D721Med (cell line): ENCODE results near the gene KNDC1.
"Not testable (repeated sequence)": the region's sequence is repeated elsewhere in the genome, so short reads cannot be mapped to it uniquely, and the experiment has no call there.

Source experiments
- DNase-seq: peaks from one replicate; pipeline ENCODE4 v3.0.0; 2011; ENCODE audit warnings: low spot score; ENCODE audit not compliant: insufficient read length
- FAIRE-seq: peaks from 2 replicates; lab custom pipeline; 2011; peaks lifted over from hg19 to GRCh38; lab: Jason Lieb, UNC
- TF ChIP-seq, protein P1 (sequence below): IDR thresholded peaks from 2 replicates; pipeline ENCODE4 v1.5.1; 2012; ENCODE audit warnings: mild to moderate bottlenecking, control low read depth; ENCODE audit not compliant: insufficient read depth; ENCODE audit errors: missing control alignments

Gene KNDC1

DNA sequence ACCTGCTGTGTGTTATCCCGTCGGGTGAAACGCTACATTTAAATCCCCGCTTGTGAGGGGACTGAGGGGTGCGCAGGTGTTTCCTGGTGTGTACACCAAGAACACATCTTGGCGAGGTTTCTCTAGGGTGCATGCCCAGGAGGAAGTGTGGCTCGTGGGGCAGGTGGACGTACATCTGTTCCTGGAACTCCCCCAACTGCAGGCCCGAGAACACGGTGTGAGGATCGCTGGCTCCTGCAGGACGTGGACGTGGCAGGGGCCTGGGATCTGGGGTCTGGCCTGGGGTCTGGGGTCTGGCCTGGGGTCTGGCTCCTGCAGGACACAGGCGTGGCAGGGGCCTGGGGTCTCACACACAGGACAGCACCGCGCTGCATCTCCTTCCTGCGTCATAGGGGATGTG lies 10.1 kb downstream of the KNDC1 start:
- FAIRE-seq (no peak), DNase-seq (no peak)
- TF ChIP-seq, protein P1, sequence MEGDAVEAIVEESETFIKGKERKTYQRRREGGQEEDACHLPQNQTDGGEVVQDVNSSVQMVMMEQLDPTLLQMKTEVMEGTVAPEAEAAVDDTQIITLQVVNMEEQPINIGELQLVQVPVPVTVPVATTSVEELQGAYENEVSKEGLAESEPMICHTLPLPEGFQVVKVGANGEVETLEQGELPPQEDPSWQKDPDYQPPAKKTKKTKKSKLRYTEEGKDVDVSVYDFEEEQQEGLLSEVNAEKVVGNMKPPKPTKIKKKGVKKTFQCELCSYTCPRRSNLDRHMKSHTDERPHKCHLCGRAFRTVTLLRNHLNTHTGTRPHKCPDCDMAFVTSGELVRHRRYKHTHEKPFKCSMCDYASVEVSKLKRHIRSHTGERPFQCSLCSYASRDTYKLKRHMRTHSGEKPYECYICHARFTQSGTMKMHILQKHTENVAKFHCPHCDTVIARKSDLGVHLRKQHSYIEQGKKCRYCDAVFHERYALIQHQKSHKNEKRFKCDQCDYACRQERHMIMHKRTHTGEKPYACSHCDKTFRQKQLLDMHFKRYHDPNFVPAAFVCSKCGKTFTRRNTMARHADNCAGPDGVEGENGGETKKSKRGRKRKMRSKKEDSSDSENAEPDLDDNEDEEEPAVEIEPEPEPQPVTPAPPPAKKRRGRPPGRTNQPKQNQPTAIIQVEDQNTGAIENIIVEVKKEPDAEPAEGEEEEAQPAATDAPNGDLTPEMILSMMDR = no peak

DNA sequence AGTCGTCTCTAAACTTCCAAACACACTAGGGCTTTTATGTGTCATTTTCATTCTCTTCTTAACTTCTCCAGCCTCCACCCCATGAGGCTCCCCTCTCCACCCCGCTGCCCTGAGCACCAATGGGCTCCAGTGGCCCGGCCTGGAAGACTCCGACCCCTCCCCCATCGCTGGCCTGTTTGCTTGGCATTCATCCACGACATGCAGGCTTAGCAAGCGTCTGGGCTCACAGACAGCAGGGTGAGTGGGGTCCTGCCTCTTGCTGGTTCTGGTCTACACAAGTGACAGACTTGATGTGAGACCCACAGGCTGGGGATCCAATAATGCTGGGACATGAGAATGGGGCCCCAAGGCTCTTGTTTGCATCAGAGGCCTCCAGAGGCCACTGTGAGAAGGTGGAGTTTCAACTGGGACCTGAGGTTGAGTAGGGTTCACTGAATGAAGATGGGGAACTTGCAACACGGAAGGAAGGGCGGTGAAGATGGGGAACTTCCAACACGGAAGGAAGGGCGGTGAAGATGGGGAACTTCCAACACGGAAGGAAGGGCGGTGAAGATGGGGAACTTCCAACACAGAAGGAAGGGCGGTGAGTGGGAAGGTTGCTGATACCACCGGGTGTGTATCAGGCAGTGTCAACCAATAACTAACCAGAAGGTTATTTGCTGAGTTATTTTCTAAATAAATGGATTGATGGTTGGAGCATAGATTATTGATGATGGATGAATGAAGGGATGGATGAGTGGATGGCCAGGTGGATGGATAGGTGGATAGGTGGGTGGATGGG lies 14.0 kb downstream of the KNDC1 start:
- no peak for DNase-seq

DNA sequence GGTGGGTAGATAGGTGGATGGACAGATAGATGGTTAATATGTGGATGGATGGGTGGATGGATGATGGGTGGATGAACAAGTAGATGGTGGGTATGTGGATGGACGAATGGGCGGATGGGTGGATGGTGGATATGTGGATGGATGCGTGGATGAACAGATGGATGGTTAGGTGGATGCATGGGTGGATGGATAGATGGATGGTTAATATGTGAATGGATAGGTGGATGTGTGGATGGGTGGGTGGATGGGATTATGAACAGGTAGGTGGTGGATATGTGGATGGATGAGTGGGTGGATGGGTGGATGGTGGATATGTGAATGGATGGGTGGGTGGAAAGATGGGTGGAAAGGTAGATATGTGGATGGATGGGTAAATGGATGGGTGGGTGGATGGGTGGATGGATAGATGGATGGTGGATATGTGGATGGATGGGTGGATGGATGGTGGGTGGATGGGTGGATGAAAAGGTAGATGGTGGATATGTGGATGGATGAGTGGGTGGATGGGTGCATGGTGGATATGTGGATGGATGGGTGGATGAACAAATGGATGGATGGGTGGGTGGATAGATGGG lies 14.8 kb downstream of the KNDC1 start:
- TF ChIP-seq, protein P1 = no peak
- no peak for FAIRE-seq

More for the DNA sequence above, 14.0 kb downstream of the KNDC1 start:
- FAIRE-seq = no peak
- TF ChIP-seq, protein P1 = no peak

DNA sequence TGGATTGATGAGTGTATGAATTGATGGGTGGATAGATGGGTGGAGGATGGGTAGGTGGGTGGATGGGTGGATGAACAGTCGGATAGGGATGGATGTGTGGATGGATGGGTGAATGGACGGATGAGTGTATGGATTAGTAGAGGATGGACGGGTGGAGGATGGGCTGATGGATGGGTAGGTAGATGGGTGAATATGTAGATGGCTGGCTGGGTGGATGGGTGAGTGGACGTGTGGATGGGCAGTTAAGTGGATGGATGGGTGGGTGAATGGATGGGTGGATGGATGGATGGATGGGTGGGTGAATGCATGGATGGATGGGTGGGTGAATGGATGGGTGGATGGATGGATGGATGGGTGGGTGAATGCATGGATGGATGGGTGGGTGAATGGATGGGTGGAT lies 15.6 kb downstream of the KNDC1 start:
- DNase-seq, FAIRE-seq: not testable (repeated sequence)

More for the DNA sequence above, 14.8 kb downstream of the KNDC1 start:
- DNase-seq = no peak

DNA sequence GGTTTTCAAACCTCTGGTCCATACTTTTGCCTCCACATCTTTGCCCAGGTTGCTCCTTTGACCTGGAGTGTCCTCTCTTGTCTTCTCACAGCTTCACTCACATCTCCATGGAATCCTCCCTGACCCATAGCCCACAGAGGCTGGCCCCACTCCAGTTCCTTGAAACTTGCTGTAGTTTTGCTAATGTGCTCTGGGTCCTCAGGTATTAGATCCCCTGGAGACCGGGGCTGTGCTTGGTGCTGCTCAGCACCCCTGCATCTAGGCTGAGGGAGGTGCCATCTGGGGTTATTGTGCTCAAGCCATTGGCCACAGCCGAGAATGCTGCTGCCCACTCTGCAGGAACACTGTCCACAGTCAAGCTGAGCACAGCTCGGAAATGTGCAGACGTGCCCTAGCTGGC lies 16.5 kb downstream of the KNDC1 start:
- no peak for DNase-seq
- FAIRE-seq = no peak
- TF ChIP-seq, protein P1 = no peak

DNA sequence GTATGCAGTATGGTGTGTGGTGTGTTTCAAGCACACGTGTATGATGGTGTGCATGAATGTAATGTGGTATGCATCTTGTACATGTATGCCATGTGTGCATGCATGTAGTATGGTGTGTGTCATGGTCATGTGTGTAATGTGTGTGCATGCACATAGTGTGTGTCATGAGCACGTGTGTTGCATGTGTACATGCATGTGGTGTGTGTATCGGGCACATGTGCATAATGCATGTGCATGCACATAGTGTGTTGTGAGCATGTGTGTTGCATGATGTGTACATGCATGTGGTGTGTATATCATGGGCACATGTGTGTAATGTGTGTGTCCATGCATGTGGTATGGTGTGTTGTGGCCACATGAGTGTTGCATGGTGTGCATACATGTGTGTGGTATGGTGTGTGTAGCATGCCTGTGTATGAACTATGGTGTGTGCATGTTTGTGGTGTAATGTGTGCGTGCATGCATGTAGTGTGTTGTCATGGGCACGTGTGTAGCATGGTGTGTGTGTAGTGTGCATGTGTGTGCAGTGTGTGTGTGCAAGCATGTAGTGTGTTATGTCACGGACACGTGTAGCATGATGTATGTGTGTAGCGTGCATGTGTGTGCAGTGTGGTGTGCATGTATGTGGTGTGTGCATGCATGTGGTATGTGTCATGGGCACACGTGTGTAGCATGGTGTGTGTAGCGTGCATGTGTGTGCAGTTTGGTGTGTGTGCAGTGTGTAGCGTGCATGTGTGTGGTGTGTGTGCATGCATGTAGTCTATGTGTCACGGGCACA lies 17.6 kb downstream of the KNDC1 start:
- TF ChIP-seq, protein P1 = no peak
- no peak for FAIRE-seq
- DNase-seq = no peak

DNA sequence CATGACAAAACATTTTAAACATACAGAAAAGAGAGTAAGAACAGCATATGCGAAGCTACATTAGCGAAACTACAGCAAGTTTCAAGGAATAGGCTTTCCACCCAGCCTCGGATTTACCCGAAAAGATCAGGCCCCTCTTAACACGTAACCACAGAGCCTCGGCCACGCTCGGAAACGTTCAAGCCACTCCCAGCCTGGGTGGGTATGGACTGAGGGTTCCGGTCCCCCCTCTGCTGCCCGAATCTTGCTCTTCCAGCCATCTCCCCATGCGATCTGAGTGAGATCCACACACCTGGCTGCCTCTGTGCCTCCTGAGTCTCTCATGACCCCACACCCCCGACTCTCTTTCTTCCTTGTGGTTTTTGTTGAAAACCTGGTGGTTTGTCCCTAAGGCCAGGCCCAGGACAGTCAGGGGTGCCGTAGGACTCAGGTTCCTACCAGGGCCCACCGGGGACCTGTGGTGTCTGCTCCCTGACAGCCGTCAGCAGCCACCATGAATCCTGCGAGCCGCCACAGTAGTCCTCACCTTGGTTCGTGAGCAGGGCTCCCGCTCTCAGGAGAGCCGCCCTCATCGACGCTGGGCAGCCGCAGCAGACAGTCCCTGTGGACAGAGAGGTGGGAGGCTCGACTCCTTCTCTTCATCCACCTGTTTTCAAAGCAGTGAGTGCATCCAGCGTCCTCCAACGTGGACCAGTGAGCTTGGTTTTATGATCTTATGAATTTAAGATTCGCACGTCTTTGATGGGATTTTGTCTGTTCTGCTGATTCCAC lies 18.5 kb downstream of the KNDC1 start:
- TF ChIP-seq, protein P1 = no peak
- FAIRE-seq = no peak
- DNase-seq = no peak
